Hepatocyte (in vitro differentiated cells): ENCODE measurements around the gene CABP1. TPM values are rescaled to one million over a fixed set of nuclear protein-coding genes. Genes with fewer than 3 reads are reported as not detected.

ENCODE experiments used
- DNase-seq: peaks from one replicate; pipeline ENCODE4 v3.0.0-alpha.2; 2016; ENCODE audit warnings: low spot score
- H2AFZ ChIP-seq: fragments of 200-600 bp; sonication (generic); 2 replicates; pipeline ENCODE4 v1.6.0; 2016; ENCODE audit warnings: antibody characterized with exemption, mild to moderate bottlenecking
- H3K27ac ChIP-seq: fragments of 200-600 bp; sonication (generic); 2 replicates; pipeline ENCODE4 v1.5.1; 2016; ENCODE audit warnings: mild to moderate bottlenecking
- H3K27me3 ChIP-seq: fragments of 200-600 bp; sonication (generic); 2 replicates; pipeline ENCODE4 v1.6.1; 2016
- H3K36me3 ChIP-seq: fragments of 200-600 bp; sonication (generic); replicated peaks from 2 replicates; pipeline ENCODE4 v1.5.1; 2016; ENCODE audit warnings: low read depth; ENCODE audit not compliant: insufficient read depth
- H3K4me1 ChIP-seq: fragments of 200-600 bp; sonication (generic); 2 replicates; pipeline ENCODE4 v1.5.1; 2016; ENCODE audit warnings: mild to moderate bottlenecking, moderate library complexity; ENCODE audit not compliant: insufficient read depth
- H3K4me2 ChIP-seq: fragments of 200-600 bp; sonication (generic); 2 replicates; pipeline ENCODE4 v1.6.0; 2016
- H3K4me3 ChIP-seq: fragments of 200-600 bp; sonication (generic); 2 replicates; pipeline ENCODE4 v1.5.1; 2016; ENCODE audit warnings: mild to moderate bottlenecking
- H3K79me2 ChIP-seq: fragments of 200-600 bp; sonication (generic); 2 replicates; pipeline ENCODE4 v1.6.0; 2017; ENCODE audit warnings: mild to moderate bottlenecking
- H3K9me2 ChIP-seq: fragments of 200-600 bp; sonication (generic); replicated peaks from 2 replicates; pipeline ENCODE4 v1.6.0; 2017; ENCODE audit warnings: mild to moderate bottlenecking; ENCODE audit not compliant: insufficient read depth
- H3K9me3 ChIP-seq: fragments of 200-600 bp; sonication (generic); 2 replicates; pipeline ENCODE4 v1.5.1; 2016; ENCODE audit warnings: low read depth, mild to moderate bottlenecking
- H4K20me1 ChIP-seq: fragments of 200-600 bp; sonication (generic); 2 replicates; pipeline ENCODE4 v1.6.0; 2016; ENCODE audit warnings: mild to moderate bottlenecking; ENCODE audit not compliant: insufficient read depth, poor library complexity, severe bottlenecking
- CTCF ChIP-seq: fragments of 200-600 bp; sonication (generic); IDR thresholded peaks from 2 replicates; pipeline ENCODE4 v1.5.1; 2016; ENCODE audit warnings: antibody characterized with exemption, mild to moderate bottlenecking; ENCODE audit not compliant: poor library complexity
- EZH2 ChIP-seq: fragments of 200-600 bp; sonication (generic); IDR thresholded peaks from 2 replicates; pipeline ENCODE4 v1.6.1; 2016; ENCODE audit warnings: antibody characterized with exemption, mild to moderate bottlenecking, borderline replicate concordance
- EZH2phosphoT487 ChIP-seq: fragments of 200-600 bp; sonication (generic); IDR thresholded peaks from one replicate; pipeline ENCODE4 v1.6.1; 2018; ENCODE audit warnings: antibody characterized with exemption, mild to moderate bottlenecking, low read depth, moderate library complexity; ENCODE audit not compliant: unreplicated experiment, severe bottlenecking
- WGBS: methylation state at CpG from one replicate; pipeline ENCODE4 v1.1.6; 2016; ENCODE audit warnings: low lambda C conversion rate; ENCODE audit errors: missing lambda C conversion rate; 5-methylcytosine and 5-hydroxymethylcytosine counted together
- polyA plus RNA-seq: library from polyadenylated mRNA; unstranded; fragments of >200 nt; fragmentation: Nextera tagmentation; extraction: Ambion mirVana; gene quantifications from 2 replicates; pipeline ENCODE4 v1.2.1, GENCODE V29; 2016
- total RNA-seq: library from RNA; depleted of rRNA; stranded (reverse); fragments of >200 nt; gene quantifications from 2 replicates; pipeline ENCODE4 v1.2.3, GENCODE V29; 2014

CABP1 gene
- total and polyA plus RNA-seq, 2 experiments from 2014 or later = 0.74 to 1.5 TPM

DNA sequence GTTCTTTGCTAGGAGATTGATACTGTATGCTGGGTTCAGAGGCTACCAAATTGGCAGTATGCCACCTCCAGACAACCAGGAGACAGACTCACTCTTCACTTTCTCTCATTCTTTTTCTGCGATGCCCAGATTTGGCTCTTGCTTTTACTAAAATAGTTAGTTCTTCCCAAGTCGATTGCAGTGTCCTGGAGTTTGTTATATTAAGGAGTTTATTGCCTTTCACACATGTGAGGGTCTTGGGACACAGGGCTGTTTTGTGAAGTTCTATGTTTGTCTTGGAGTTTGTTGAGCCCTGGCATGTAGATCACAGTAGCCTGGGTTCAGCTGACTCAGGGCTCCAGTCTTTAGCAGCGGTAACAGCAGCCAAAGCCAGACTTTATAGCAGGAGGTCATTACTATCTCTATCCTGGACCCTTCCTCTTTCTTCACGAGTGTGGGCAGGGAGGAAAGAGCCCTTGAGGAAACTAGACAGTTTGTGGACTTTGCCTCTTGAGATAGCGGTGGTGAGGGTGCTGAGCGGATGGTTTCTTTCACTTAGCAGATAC, 48.2 kb downstream of the CABP1 start:
- peaks cover 45% of the 10 kb centered on the region for H3K4me1 ChIP-seq
- no peaks in the 10 kb centered on the region for H3K27me3 ChIP-seq
- H3K36me3 ChIP-seq = no peaks in the 10 kb centered on the region
- peak overlapping the region; percentile 23 for H3K4me3 ChIP-seq
- peak overlapping the region; percentile 92 for H3K4me2 ChIP-seq
- no peaks in the 10 kb centered on the region for H3K9me2 ChIP-seq
- TF ChIP-seq CTCF (no peak), EZH2 (no peak), EZH2phosphoT487 (no peak)
- peak; percentile 57 for DNase-seq
- no peak overlapping the region for H2AFZ ChIP-seq
- peak overlapping the region; percentile 80 for H3K27ac ChIP-seq
- 14% methylated on average over 6 of the region's 6 CpGs for WGBS
- H3K9me3 ChIP-seq = no peaks in the 10 kb centered on the region
- H3K79me2 ChIP-seq = peaks cover 63% of the 10 kb centered on the region
- H4K20me1 ChIP-seq = peaks cover 57% of the 10 kb centered on the region

- peaks cover 73% of the 10 kb centered on the region for H3K79me2 ChIP-seq
- no peaks in the 10 kb centered on the region for H3K9me2 ChIP-seq
- TF ChIP-seq EZH2phosphoT487 = no peak
- TF ChIP-seq CTCF = no peak
- no peak for TF ChIP-seq EZH2
- H2AFZ ChIP-seq = no peak overlapping the region
- H3K4me2 ChIP-seq = peak overlapping the region; percentile 92
- H3K4me3 ChIP-seq = peak overlapping the region; percentile 23
- no peaks in the 10 kb centered on the region for H3K9me3 ChIP-seq
- no peak for DNase-seq
- peaks cover 52% of the 10 kb centered on the region for H3K4me1 ChIP-seq
- H3K27ac ChIP-seq = peak overlapping the region; percentile 80
- H4K20me1 ChIP-seq = peaks cover 65% of the 10 kb centered on the region
- H3K36me3 ChIP-seq = peaks cover under 1% of the 10 kb centered on the region
- no peaks in the 10 kb centered on the region for H3K27me3 ChIP-seq
- 44% methylated on average over 6 of the region's 6 CpGs for WGBS
Measured at GRCh38 chr12:120689397-120690082, 49.1 kb downstream of the CABP1 start.

- Histone ChIP-seq H3K4me2 (peak overlapping the region; percentile 92), H4K20me1 (peaks cover 67% of the 10 kb centered on the region), H3K4me3 (no peak overlapping the region), H3K27me3 (no peaks in the 10 kb centered on the region), H3K27ac (peak overlapping the region; percentile 80), H3K36me3 (peaks cover 6% of the 10 kb centered on the region), H2AFZ (no peak overlapping the region), H3K79me2 (peaks cover 78% of the 10 kb centered on the region), H3K9me2 (no peaks in the 10 kb centered on the region), H3K4me1 (peaks cover 52% of the 10 kb centered on the region), H3K9me3 (no peaks in the 10 kb centered on the region)
- no peak for DNase-seq
- 81% methylated on average over 2 of the region's 2 CpGs for WGBS
- no peak for TF ChIP-seq EZH2
- no peak for TF ChIP-seq EZH2phosphoT487
- TF ChIP-seq CTCF = no peak
Measured at GRCh38 chr12:120690083-120690450, 49.6 kb downstream of the CABP1 start.
